Effector memory CD8-positive, alpha-beta T cell (primary cell): ENCODE results near the gene NPR2.

Experiments
- ATAC-seq: fragments of 150-1000 bp; cut with Tn5 transposase; replicated peaks from 2 replicates; pipeline ENCODE4 v1.10.0; 2021; ENCODE audit warnings: mild to moderate bottlenecking, moderate library complexity
- DNase-seq, 3 experiments: peaks; one replicate each; pipeline ENCODE4 v3.0.0; 2021
- H3K27ac Mint-ChIP-seq, 2 donors: one replicate each; pipeline ENCODE4 v1.8.0; 2022; ENCODE audit warnings: mild to moderate bottlenecking in 2 of 2, mixed read lengths in 2 of 2, moderate library complexity in 2 of 2
- H3K27me3 Mint-ChIP-seq, 2 donors: one replicate each; pipeline ENCODE4 v1.8.0; 2022; ENCODE audit warnings: mixed read lengths in 2 of 2
- H3K36me3 Mint-ChIP-seq: one replicate; pipeline ENCODE4 v1.8.0; 2022; ENCODE audit warnings: mild to moderate bottlenecking, moderate library complexity, mixed read lengths; ENCODE audit not compliant: insufficient read depth
- H3K4me1 Mint-ChIP-seq, 2 donors: one replicate each; pipeline ENCODE4 v1.8.0; 2022; ENCODE audit warnings: low read depth in 2 of 2, mixed read lengths in 2 of 2
- H3K4me3 Mint-ChIP-seq, 2 donors: one replicate each; pipeline ENCODE4 v1.8.0; 2022; ENCODE audit warnings: mild to moderate bottlenecking in 2 of 2, mixed read lengths in 2 of 2, moderate library complexity in 2 of 2
- H3K9me3 Mint-ChIP-seq, 2 donors: one replicate each; pipeline ENCODE4 v1.8.0; 2022; ENCODE audit warnings: mixed read lengths in 2 of 2

NPR2 gene

GRCh38 chr9:35771534-35771933 is 19.9 kb upstream of the NPR2 start:
- ATAC-seq = no peak
- no peak overlapping the region for H3K27ac Mint-ChIP-seq

GRCh38 chr9:35771943-35772342 is 19.4 kb upstream of the NPR2 start:
- no peak overlapping the region for H3K27ac Mint-ChIP-seq
- no peaks in the 10 kb centered on the region for H3K9me3 Mint-ChIP-seq
- no peaks in the 10 kb centered on the region for H3K4me1 Mint-ChIP-seq

More at GRCh38 chr9:35771534-35771933, 19.9 kb upstream of the NPR2 start:
- no peaks in the 10 kb centered on the region for H3K9me3 Mint-ChIP-seq
- H3K27me3 Mint-ChIP-seq = no peaks in the 10 kb centered on the region
- H3K4me1 Mint-ChIP-seq = no peaks in the 10 kb centered on the region
- no peak overlapping the region for H3K4me3 Mint-ChIP-seq
- H3K36me3 Mint-ChIP-seq = no peaks in the 10 kb centered on the region
- no peak for DNase-seq

GRCh38 chr9:35774907-35775635 is 16.3 kb upstream of the NPR2 start:
- no peak overlapping the region for H3K27ac Mint-ChIP-seq
- H3K9me3 Mint-ChIP-seq = no peaks in the 10 kb centered on the region
- no peaks in the 10 kb centered on the region for H3K36me3 Mint-ChIP-seq
- H3K4me3 Mint-ChIP-seq = no peak overlapping the region
- H3K4me1 Mint-ChIP-seq = no peaks in the 10 kb centered on the region
- DNase-seq = no peak
- H3K27me3 Mint-ChIP-seq = no peaks in the 10 kb centered on the region
- no peak for ATAC-seq

More at GRCh38 chr9:35771943-35772342, 19.4 kb upstream of the NPR2 start:
- ATAC-seq = no peak
- DNase-seq = no peak
- no peaks in the 10 kb centered on the region for H3K36me3 Mint-ChIP-seq
- H3K27me3 Mint-ChIP-seq = no peaks in the 10 kb centered on the region
- H3K4me3 Mint-ChIP-seq = no peak overlapping the region

GRCh38 chr9:35776018-35776417 is 15.4 kb upstream of the NPR2 start:
- no peak overlapping the region for H3K4me3 Mint-ChIP-seq
- H3K4me1 Mint-ChIP-seq = peaks cover 0 to 1% of the 10 kb centered on the region in 2 donors
- no peaks in the 10 kb centered on the region for H3K27me3 Mint-ChIP-seq
- DNase-seq = no peak
- no peaks in the 10 kb centered on the region for H3K36me3 Mint-ChIP-seq
- ATAC-seq = no peak
- H3K9me3 Mint-ChIP-seq = no peaks in the 10 kb centered on the region
- H3K27ac Mint-ChIP-seq = no peak overlapping the region

- Mint-ChIP-seq H3K4me1 (peaks cover 0 to 3% of the 10 kb centered on the region in 2 donors), H3K36me3 (no peaks in the 10 kb centered on the region), H3K4me3 (no peak overlapping the region), H3K9me3 (no peaks in the 10 kb centered on the region), H3K27me3 (no peaks in the 10 kb centered on the region), H3K27ac (no peak overlapping the region)
- ATAC-seq (no peak), DNase-seq (no peak)
Measured at GRCh38 chr9:35778496-35778895, 12.9 kb upstream of the NPR2 start.

- Mint-ChIP-seq H3K9me3 (no peaks in the 10 kb centered on the region), H3K4me3 (no peak overlapping the region), H3K36me3 (no peaks in the 10 kb centered on the region), H3K27me3 (no peaks in the 10 kb centered on the region), H3K4me1 (peaks cover 0 to 3% of the 10 kb centered on the region in 2 donors), H3K27ac (peak overlapping the region in 1 of 2 donors; percentile 17)
- ATAC-seq = no peak
- no peak for DNase-seq
Measured at GRCh38 chr9:35781066-35781465, 10.3 kb upstream of the NPR2 start.

GRCh38 chr9:35783418-35783817 is 8.0 kb upstream of the NPR2 start:
- H3K4me1 Mint-ChIP-seq = peaks cover 0 to 3% of the 10 kb centered on the region in 2 donors
- H3K27ac Mint-ChIP-seq = no peak overlapping the region
- H3K36me3 Mint-ChIP-seq = peaks cover 13% of the 10 kb centered on the region
- no peak overlapping the region for H3K4me3 Mint-ChIP-seq
- no peaks in the 10 kb centered on the region for H3K27me3 Mint-ChIP-seq
- DNase-seq = no peak
- no peaks in the 10 kb centered on the region for H3K9me3 Mint-ChIP-seq
- ATAC-seq = no peak

GRCh38 chr9:35789541-35789940 is 1.9 kb upstream of the NPR2 start:
- Mint-ChIP-seq H3K4me3 (no peak overlapping the region), H3K27me3 (no peaks in the 10 kb centered on the region), H3K36me3 (peaks cover 20% of the 10 kb centered on the region), H3K4me1 (peaks cover 9 to 12% of the 10 kb centered on the region in 2 donors), H3K27ac (no peak overlapping the region), H3K9me3 (no peaks in the 10 kb centered on the region)
- no peak for ATAC-seq
- no peak for DNase-seq

- Mint-ChIP-seq H3K4me1 (peaks cover 9 to 12% of the 10 kb centered on the region in 2 donors), H3K36me3 (peaks cover 20% of the 10 kb centered on the region), H3K27me3 (no peaks in the 10 kb centered on the region), H3K9me3 (no peaks in the 10 kb centered on the region), H3K27ac (no peak overlapping the region), H3K4me3 (no peak overlapping the region)
- no peak for DNase-seq
- no peak for ATAC-seq
Measured at GRCh38 chr9:35790025-35790384, 1.4 kb upstream of the NPR2 start.

- Mint-ChIP-seq H3K4me3 (no peak overlapping the region), H3K4me1 (peaks cover 9 to 12% of the 10 kb centered on the region in 2 donors), H3K9me3 (no peaks in the 10 kb centered on the region)
Measured at GRCh38 chr9:35790385-35791296, 750 bp upstream of the NPR2 start.

GRCh38 chr9:35792024-35792813 is 828 bp downstream of the NPR2 start:
- DNase-seq (no peak), ATAC-seq (no peak)
- peaks cover 12% of the 10 kb centered on the region for H3K36me3 Mint-ChIP-seq
- no peaks in the 10 kb centered on the region for H3K27me3 Mint-ChIP-seq
- peaks cover 9 to 12% of the 10 kb centered on the region in 2 donors for H3K4me1 Mint-ChIP-seq
- H3K27ac Mint-ChIP-seq = no peak overlapping the region
- H3K9me3 Mint-ChIP-seq = no peaks in the 10 kb centered on the region
- H3K4me3 Mint-ChIP-seq = no peak overlapping the region

More at GRCh38 chr9:35790385-35791296, 750 bp upstream of the NPR2 start:
- no peak overlapping the region for H3K27ac Mint-ChIP-seq
- peaks cover 20% of the 10 kb centered on the region for H3K36me3 Mint-ChIP-seq
- DNase-seq (peak; percentile 60 to 64 (median 62)), ATAC-seq (peak; percentile 93)
- H3K27me3 Mint-ChIP-seq = no peaks in the 10 kb centered on the region

GRCh38 chr9:35792826-35793225 is 1.4 kb downstream of the NPR2 start:
- ATAC-seq = no peak
- peak overlapping the region; percentile 64 to 74 for H3K27ac Mint-ChIP-seq
- H3K9me3 Mint-ChIP-seq = no peaks in the 10 kb centered on the region

GRCh38 chr9:35793461-35793860 is 2.1 kb downstream of the NPR2 start:
- H3K27ac Mint-ChIP-seq = peak overlapping the region; percentile 64 to 74
- DNase-seq = no peak
- H3K4me1 Mint-ChIP-seq = peaks cover 9 to 12% of the 10 kb centered on the region in 2 donors
- no peak overlapping the region for H3K4me3 Mint-ChIP-seq
- H3K27me3 Mint-ChIP-seq = no peaks in the 10 kb centered on the region
- H3K36me3 Mint-ChIP-seq = peaks cover 6% of the 10 kb centered on the region
- no peaks in the 10 kb centered on the region for H3K9me3 Mint-ChIP-seq
- ATAC-seq = no peak

More at GRCh38 chr9:35792826-35793225, 1.4 kb downstream of the NPR2 start:
- H3K4me1 Mint-ChIP-seq = peaks cover 9 to 12% of the 10 kb centered on the region in 2 donors
- H3K4me3 Mint-ChIP-seq = no peak overlapping the region
- H3K27me3 Mint-ChIP-seq = no peaks in the 10 kb centered on the region
- H3K36me3 Mint-ChIP-seq = peaks cover 9% of the 10 kb centered on the region
- no peak for DNase-seq
